PC-9 (cell line): ENCODE measurements around the gene CCL21. TPM values are rescaled to one million over a fixed set of nuclear protein-coding genes. Genes with fewer than 3 reads are reported as not detected.

ENCODE experiments used
- BruUV-seq: library from RNA; stranded (reverse); fragments of 400-500 nt; replicated peaks from 2 replicates; lab custom pipeline; 2021; lab: Mats Ljungman, UMichigan
- CTCF ChIA-PET: fragments of 300-600 bp; sonication (Branson Sonifier 250); formaldehyde crosslinking; loops from one replicate; lab custom pipeline; 2022; ENCODE audit warnings: antibody characterized with exemption; lab: Charles Lee
- POLR2A ChIA-PET: fragments of 300-600 bp; sonication (Branson Sonifier 250); formaldehyde crosslinking; loops from one replicate; lab custom pipeline; 2022; ENCODE audit warnings: antibody characterized with exemption; ENCODE audit not compliant: unreplicated experiment; lab: Charles Lee
- DNase-seq, 2 experiments: peaks; one replicate each; pipeline versions ENCODE4 v3.0.0 to v3.0.0-alpha.2; 2015 to 2022; ENCODE audit warnings: mixed read lengths in 1 of 2
- H2AFZ ChIP-seq: fragments of 200-600 bp; sonication (generic); 2 replicates; pipeline ENCODE4 v1.8.1; 2017; ENCODE audit warnings: antibody characterized with exemption
- H3F3A ChIP-seq: fragments of 200-600 bp; sonication (generic); 2 replicates; pipeline ENCODE4 v1.8.1; 2017; ENCODE audit warnings: antibody characterized with exemption, mild to moderate bottlenecking, low read depth; ENCODE audit not compliant: insufficient read depth
- H3K27ac ChIP-seq: fragments of 200-600 bp; sonication (generic); 2 replicates; pipeline ENCODE4 v1.6.1; 2016; ENCODE audit warnings: mixed run types
- H3K27me3 ChIP-seq: fragments of 200-600 bp; sonication (generic); 2 replicates; pipeline ENCODE4 v1.6.1; 2016; ENCODE audit warnings: low read depth, mixed run types; ENCODE audit not compliant: insufficient read depth
- H3K36me3 ChIP-seq: fragments of 200-600 bp; sonication (generic); 2 replicates; pipeline ENCODE4 v1.6.1; 2016; ENCODE audit warnings: low read depth, mixed run types
- H3K4me1 ChIP-seq: fragments of 200-600 bp; sonication (generic); replicated peaks from 2 replicates; pipeline ENCODE4 v1.6.1; 2016; ENCODE audit warnings: mixed run types; ENCODE audit not compliant: insufficient read depth
- H3K4me2 ChIP-seq: fragments of 200-600 bp; sonication (generic); 2 replicates; pipeline ENCODE4 v1.6.1; 2017; ENCODE audit warnings: mixed run types
- H3K4me3 ChIP-seq: fragments of 200-600 bp; sonication (generic); 2 replicates; pipeline ENCODE4 v1.6.1; 2016; ENCODE audit warnings: mixed run types
- H3K79me2 ChIP-seq: fragments of 200-600 bp; sonication (generic); 2 replicates; pipeline ENCODE4 v1.6.1; 2017; ENCODE audit warnings: low read depth, mixed run types
- H3K9me2 ChIP-seq: fragments of 200-600 bp; sonication (generic); 2 replicates; pipeline ENCODE4 v1.8.1; 2017; ENCODE audit warnings: mild to moderate bottlenecking; ENCODE audit not compliant: insufficient read depth
- H3K9me3 ChIP-seq: fragments of 200-600 bp; sonication (generic); 2 replicates; pipeline ENCODE4 v1.8.1; 2016; ENCODE audit warnings: low read depth; ENCODE audit not compliant: insufficient read depth
- H4K20me1 ChIP-seq: fragments of 200-600 bp; sonication (generic); 2 replicates; pipeline ENCODE4 v1.8.1; 2017; ENCODE audit not compliant: insufficient read depth
- CTCF ChIP-seq: fragments of 200-600 bp; sonication (generic); conservative IDR thresholded peaks from 2 replicates; pipeline ENCODE4 v1.6.1; 2017; ENCODE audit warnings: mixed run types, antibody characterized with exemption, mild to moderate bottlenecking, moderate library complexity
- EZH2 ChIP-seq: fragments of 200-600 bp; sonication (generic); IDR thresholded peaks from 2 replicates; pipeline ENCODE4 v1.8.0; 2017; ENCODE audit warnings: antibody characterized with exemption, low read depth
- intact Hi-C: fragments of 100-400 bp; cut with micrococcal nuclease; formaldehyde crosslinking; loops from one replicate; pipeline ENCODE4 v1.10.0; 2022; ENCODE audit not compliant: unreplicated experiment
- total RNA-seq: library from RNA; stranded (reverse); gene quantifications from 2 replicates; pipeline ENCODE4 v1.2.3, GENCODE V29; 2021

The CCL21 gene
- total RNA-seq, 1 experiment from 2014 or later, result not detected

GRCh38 chr9:34663303-34663605 lies 46.7 kb downstream of the CCL21 start:
- Histone ChIP-seq H3K27ac (no peak overlapping the region), H2AFZ (no peak overlapping the region), H3K4me1 (no peaks in the 10 kb centered on the region), H3K4me3 (no peak overlapping the region), H3F3A (peaks cover 4% of the 10 kb centered on the region; the same call in 1 of the 2 replicates), H3K9me3 (no peaks in the 10 kb centered on the region), H3K79me2 (no peaks in the 10 kb centered on the region), H3K9me2 (no peaks in the 10 kb centered on the region), H3K27me3 (no peaks in the 10 kb centered on the region), H4K20me1 (no peaks in the 10 kb centered on the region), H3K36me3 (no peaks in the 10 kb centered on the region), H3K4me2 (no peak overlapping the region)
- intact Hi-C loops, result no loop called here
- no TSS peak for BruUV-seq
- ChIA-PET CTCF (interaction anchor here (0.9 kb wide), 1 partner anchor 39 kb away, joined by 3 read pairs; no protein-coding TSS in a partner anchor), POLR2A (no interaction called here)
- no peak for DNase-seq
- TF ChIP-seq CTCF (no peak), EZH2 (no peak)

GRCh38 chr9:34662526-34663302 lies 47.2 kb downstream of the CCL21 start, which contains the start of gene CCL27:
CCL27 (minus strand) TSS chr9:34662657; CDS start chr9:34662633, 24 bp downstream.
- DNase-seq, result no peak
- Histone ChIP-seq H3K27me3 (no peaks in the 10 kb centered on the region), H3K79me2 (no peaks in the 10 kb centered on the region), H3K27ac (no peak within 1 kb of the TSS), H3K9me2 (no peaks in the 10 kb centered on the region), H3F3A (peaks cover 4% of the 10 kb centered on the region; the same call in 1 of the 2 replicates), H3K4me3 (no peak within 1 kb of the TSS), H3K9me3 (no peaks in the 10 kb centered on the region), H4K20me1 (no peaks in the 10 kb centered on the region), H2AFZ (no peak within 1 kb of the TSS), H3K4me2 (no peak within 1 kb of the TSS), H3K36me3 (no peaks in the 10 kb centered on the region), H3K4me1 (no peaks in the 10 kb centered on the region)
- CTCF ChIA-PET, result interaction anchor here (0.5 to 0.9 kb wide), 2 partner anchors 18 to 39 kb away, joined by 3 read pairs; no protein-coding TSS in a partner anchor
- BruUV-seq, result no TSS peak
- POLR2A ChIA-PET, result no interaction called here
- intact Hi-C loops, result no loop called here
- TF ChIP-seq EZH2 (no peak), CTCF (no peak)

GRCh38 chr9:34659592-34660253 lies 50.2 kb downstream of the CCL21 start:
- no peak overlapping the region for H2AFZ ChIP-seq
- no peaks in the 10 kb centered on the region for H3K27me3 ChIP-seq
- CTCF ChIA-PET, result no interaction called here
- H3K9me3 ChIP-seq, result no peaks in the 10 kb centered on the region
- no peak overlapping the region for H3K4me2 ChIP-seq
- H3K79me2 ChIP-seq, result no peaks in the 10 kb centered on the region
- intact Hi-C loops, result no loop called here
- no peaks in the 10 kb centered on the region for H4K20me1 ChIP-seq
- H3K27ac ChIP-seq, result no peak overlapping the region
- DNase-seq, result peak in 1 of 2 experiments; percentile 41
- TF ChIP-seq EZH2 (no peak), CTCF (no peak)
- H3K9me2 ChIP-seq, result no peaks in the 10 kb centered on the region
- H3K4me1 ChIP-seq, result no peaks in the 10 kb centered on the region
- no peak overlapping the region for H3K4me3 ChIP-seq
- BruUV-seq, result no TSS peak
- peaks cover 4% of the 10 kb centered on the region; the same call in 1 of the 2 replicates for H3F3A ChIP-seq
- POLR2A ChIA-PET, result no interaction called here
- no peaks in the 10 kb centered on the region for H3K36me3 ChIP-seq

Other genes starting within 250 kb of the CCL21 start
- not detected in 2 replicates for gene ENHO, start 187.1 kb downstream of the CCL21 start, total RNA-seq
- gene CNTFR, start 120.4 kb downstream of the CCL21 start, total RNA-seq, result not detected in 2 replicates
- 15.6 and 19.4 TPM in 2 replicates for gene RPP25L, start 98.0 kb downstream of the CCL21 start, total RNA-seq
- 47.5 and 57.5 TPM in 2 replicates for gene DCTN3, start 89.6 kb downstream of the CCL21 start, total RNA-seq
- gene ARID3C, start 81.1 kb downstream of the CCL21 start, total RNA-seq, result not detected in 2 replicates
- 55.8 and 57.9 TPM in 2 replicates for gene SIGMAR1, start 72.3 kb downstream of the CCL21 start, total RNA-seq
- 13.5 and 18.2 TPM in 2 replicates for gene GALT, start 63.5 kb downstream of the CCL21 start, total RNA-seq
- gene IL11RA, start 58.0 kb downstream of the CCL21 start, total RNA-seq, result 8.5 and 8.7 TPM in 2 replicates
- 0.44 and 0.98 TPM in 2 replicates for gene CCL27, start 47.5 kb downstream of the CCL21 start, total RNA-seq
- gene CCL19, start 18.9 kb downstream of the CCL21 start, total RNA-seq, result not detected in 2 replicates
- not detected in 2 replicates for gene PHF24, start 248.1 kb upstream of the CCL21 start, total RNA-seq